B cell (primary cell): ENCODE results near the gene IQGAP1. TPM values are rescaled to one million over a fixed set of nuclear protein-coding genes. Genes with fewer than 3 reads are reported as not detected.

Source experiments
- ATAC-seq: fragments of 200-7000 bp; cut with Tn5 transposase; one replicate; pipeline ENCODE4 v1.10.0; 2021; ENCODE audit warnings: low read depth, mild to moderate bottlenecking, moderate number of reproducible peaks, moderate library complexity
- CTCF ChIA-PET: fragments of 350-600 bp; sonication (Branson Sonifier 250); formaldehyde crosslinking; loops from one replicate; lab custom pipeline; 2021; ENCODE audit warnings: antibody characterized with exemption, inconsistent platforms; lab: Charles Lee
- POLR2A ChIA-PET: fragments of 350-600 bp; sonication (Branson Sonifier 250); formaldehyde crosslinking; loops from one replicate; lab custom pipeline; 2021; ENCODE audit warnings: antibody characterized with exemption; lab: Charles Lee
- DNase-seq: peaks from one replicate; pipeline ENCODE4 v3.0.0; 2013
- H2AFZ ChIP-seq: 2 replicates; pipeline ENCODE4 v1.6.1; 2012; ENCODE audit warnings: mild to moderate bottlenecking, low read depth, low read length; ENCODE audit not compliant: insufficient read depth, poor library complexity, severe bottlenecking
- H3K27ac ChIP-seq, 2 donors: 1 replicate in 1 of 2; 2 replicates in 1 of 2; pipeline ENCODE4 v1.5.1; 2012 to 2013; ENCODE audit warnings: low read length in 2 of 2, mild to moderate bottlenecking in 2 of 2, moderate library complexity in 1 of 2
- H3K27me3 ChIP-seq, 4 experiments: fragments of 200-600 bp in 1 of 4; sonication (generic) in 1 of 4; replicated peaks in 1 of 4; 1 replicate in 2 of 4; 2 replicates in 2 of 4; pipeline versions ENCODE4 v1.6.1 to v1.7.0; 2013 to 2016; ENCODE audit warnings: low read length in 3 of 4, mild to moderate bottlenecking in 2 of 4, mixed read lengths in 1 of 4, moderate library complexity in 1 of 4; ENCODE audit not compliant: insufficient read depth in 4 of 4, control insufficient read depth in 3 of 4; ENCODE audit errors: control extremely low read depth in 1 of 4
- H3K36me3 ChIP-seq, 2 experiments: replicated peaks in 1 of 2; 1 replicate in 1 of 2; 2 replicates in 1 of 2; pipeline versions ENCODE4 v1.6.1 to v1.7.1; 2013; ENCODE audit warnings: low read length in 1 of 2; ENCODE audit not compliant: insufficient read depth in 2 of 2, control insufficient read depth in 1 of 2; ENCODE audit errors: control extremely low read depth in 1 of 2, extremely low read depth in 1 of 2
- H3K4me1 ChIP-seq, 2 donors: fragments of 200-600 bp in 1 of 2; sonication (generic) in 1 of 2; 1 replicate in 1 of 2; 2 replicates in 1 of 2; pipeline versions ENCODE4 v1.5.1 to v1.6.1; 2013 to 2017; ENCODE audit warnings: low read length in 2 of 2; ENCODE audit not compliant: control insufficient read depth in 2 of 2, insufficient read depth in 2 of 2
- H3K4me2 ChIP-seq: replicated peaks from 2 replicates; pipeline ENCODE3; 2012; ENCODE audit warnings: mild to moderate bottlenecking, low read depth, low read length; ENCODE audit not compliant: poor library complexity, severe bottlenecking
- H3K4me3 ChIP-seq, 5 experiments: fragments of 200-600 bp in 1 of 5; sonication (generic) in 1 of 5; 1 replicate in 3 of 5; 2 replicates in 2 of 5; pipeline versions ENCODE4 v1.5.1 to v1.7.0; 2011 to 2016; ENCODE audit warnings: low read length in 4 of 5, mild to moderate bottlenecking in 4 of 5, low read depth in 2 of 5, control low read depth in 1 of 5, moderate library complexity in 1 of 5; ENCODE audit not compliant: insufficient read depth in 1 of 5; ENCODE audit errors: control extremely low read depth in 1 of 5, extremely low read depth in 1 of 5
- H3K79me2 ChIP-seq: fragments of 200-600 bp; sonication (generic); one replicate; pipeline ENCODE4 v1.6.0; 2016; ENCODE audit warnings: low read length; ENCODE audit not compliant: control insufficient read depth, insufficient read depth
- H3K9ac ChIP-seq: fragments of 200-600 bp; sonication (generic); 2 replicates; pipeline ENCODE4 v1.6.1; 2017; ENCODE audit warnings: mild to moderate bottlenecking, low read length, moderate library complexity
- H3K9me3 ChIP-seq, 3 donors: one replicate each; pipeline versions ENCODE4 v1.6.1 to v1.7.1; 2013; ENCODE audit warnings: low read length in 2 of 3; ENCODE audit not compliant: control insufficient read depth in 2 of 3, insufficient read depth in 1 of 3; ENCODE audit errors: control extremely low read depth in 1 of 3
- H4K20me1 ChIP-seq: 2 replicates; pipeline ENCODE4 v1.6.0; 2012; ENCODE audit warnings: mild to moderate bottlenecking, low read length; ENCODE audit not compliant: insufficient read depth, control insufficient read depth, poor library complexity, severe bottlenecking
- H3K27ac Mint-ChIP-seq: one replicate; pipeline ENCODE4 v1.8.0; 2021; ENCODE audit warnings: mixed read lengths
- H3K27me3 Mint-ChIP-seq: one replicate; pipeline ENCODE4 v1.8.0; 2021; ENCODE audit warnings: mixed read lengths
- H3K4me1 Mint-ChIP-seq: one replicate; pipeline ENCODE4 v1.8.0; 2021; ENCODE audit warnings: mixed read lengths
- H3K4me3 Mint-ChIP-seq: one replicate; pipeline ENCODE4 v1.8.0; 2021; ENCODE audit warnings: mixed read lengths
- H3K9me3 Mint-ChIP-seq: one replicate; pipeline ENCODE4 v1.8.0; 2022; ENCODE audit warnings: mixed read lengths; ENCODE audit not compliant: insufficient read depth
- CTCF ChIP-seq: fragments of 200-600 bp; IDR thresholded peaks from one replicate; pipeline ENCODE4 v1.8.0; 2022; ENCODE audit warnings: antibody characterized with exemption, mild to moderate bottlenecking
- EZH2 ChIP-seq: IDR thresholded peaks from 2 replicates; pipeline ENCODE4 v1.6.1; 2012; ENCODE audit warnings: borderline replicate concordance, low read depth, mild to moderate bottlenecking, moderate library complexity, low read length; ENCODE audit not compliant: insufficient read depth, poor library complexity, severe bottlenecking
- WGBS: methylation state at CpG from one replicate; pipeline ENCODE4 v1.1.5; 2013; ENCODE audit warnings: missing lambda C conversion rate; ENCODE audit not compliant: insufficient coverage; 5-methylcytosine and 5-hydroxymethylcytosine counted together
- intact Hi-C: fragments of 100-400 bp; cut with micrococcal nuclease; formaldehyde crosslinking; loops from one replicate; pipeline ENCODE4 v1.10.0; 2022
- polyA plus RNA-seq: library from polyadenylated mRNA; depleted of rRNA; stranded (reverse); fragments of >200 nt; gene quantifications from 2 replicates; pipeline ENCODE4 v1.2.3, GENCODE V29; 2012
- total RNA-seq, 2 donors: library from RNA; stranded (reverse); fragments of 120-200 nt in 1 of 2; gene quantifications; 1 replicate in 1 of 2; 2 replicates in 1 of 2; pipeline versions ENCODE4 v1.2.3 to v1.2.4, GENCODE V29; 2013 to 2022

Gene IQGAP1
- total and polyA plus RNA-seq, 2 donors (not counting 1 experiment from before 2014, with no cell fraction given) = 49.7 to 216 TPM

GRCh38 chr15:90352107-90352893, 35.7 kb upstream of the IQGAP1 start, which contains the start of gene ZNF774:
Gene ZNF774, plus strand, starts transcription at chr15:90352284. Its CDS starts 2,377 bp downstream, at chr15:90354661.
- Histone ChIP-seq H4K20me1 (no peaks in the 10 kb centered on the region), H3K36me3 (no peaks in the 10 kb centered on the region), H3K4me3 (peak within 1 kb of the TSS; percentile 53 to 86 (median 81)), H3K4me1 (peaks cover 3 to 10% of the 10 kb centered on the region in 2 donors), H3K9ac (peak within 1 kb of the TSS; percentile 80), H3K79me2 (no peaks in the 10 kb centered on the region), H3K27me3 (no peaks in the 10 kb centered on the region), H3K27ac (peak within 1 kb of the TSS in 1 of 2 donors; percentile 60), H3K4me2 (peak within 1 kb of the TSS; percentile 84), H3K9me3 (no peaks in the 10 kb centered on the region), H2AFZ (peak within 1 kb of the TSS; percentile 91)
- DNase-seq (peak; percentile 97), ATAC-seq (peak; percentile 99)
- POLR2A ChIA-PET = interaction anchor here (0.5 kb wide), 1 partner anchor 85 kb away, joined by 6 read pairs; no protein-coding TSS in a partner anchor
- H3K27me3 Mint-ChIP-seq = no peaks in the 10 kb centered on the region
- peaks cover 7% of the 10 kb centered on the region for H3K4me1 Mint-ChIP-seq
- H3K27ac Mint-ChIP-seq = peak within 1 kb of the TSS; percentile 71
- no peak for TF ChIP-seq CTCF
- no peak for TF ChIP-seq EZH2
- intact Hi-C loops = loop anchor here (1.0 kb wide), 2 partner anchors 36 to 365 kb away; partner anchors contain the start of genes BLM and IQGAP1
- H3K4me3 Mint-ChIP-seq = peak within 1 kb of the TSS; percentile 90
- CTCF ChIA-PET = interaction anchor here (0.9 to 2.0 kb wide), 4 partner anchors 8 to 37 kb away, joined by 3 to 8 read pairs (median 4); no protein-coding TSS in a partner anchor
- WGBS = under 1% methylated on average over 49 of the region's 53 CpGs
- no peaks in the 10 kb centered on the region for H3K9me3 Mint-ChIP-seq

DNA sequence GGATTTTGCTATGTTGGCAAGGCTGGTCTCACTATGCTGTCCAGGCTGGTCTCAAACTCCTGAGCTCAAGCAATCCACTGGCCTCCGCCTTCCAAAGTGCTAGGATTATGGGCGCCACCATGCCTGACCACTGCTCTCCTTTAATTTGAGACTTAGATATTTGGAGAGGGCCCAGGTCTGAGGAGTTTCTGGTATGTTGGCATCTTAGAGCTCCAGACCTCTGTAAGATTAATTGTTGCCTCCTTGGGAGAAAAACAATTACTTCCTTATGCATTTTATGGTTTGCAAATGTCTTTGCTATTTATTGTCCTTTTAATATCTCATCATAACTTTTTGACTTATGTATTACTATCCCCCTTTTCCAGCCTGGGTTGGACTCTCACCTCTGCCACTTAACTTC, 33.1 kb upstream of the IQGAP1 start:
- peaks cover 7% of the 10 kb centered on the region for H3K4me1 Mint-ChIP-seq
- CTCF ChIA-PET = interaction anchor here (0.7 kb wide), 1 partner anchor 27 kb away, joined by 3 read pairs; no protein-coding TSS in a partner anchor
- H3K4me2 ChIP-seq = no peak overlapping the region
- no peaks in the 10 kb centered on the region for H3K36me3 ChIP-seq
- H3K9me3 Mint-ChIP-seq = no peaks in the 10 kb centered on the region
- H2AFZ ChIP-seq = no peak overlapping the region
- TF ChIP-seq EZH2 = no peak
- TF ChIP-seq CTCF = no peak
- intact Hi-C loops = no loop called here
- no CpG with 5 or more reads among the region's 2 CpGs for WGBS
- no peaks in the 10 kb centered on the region for H3K27me3 ChIP-seq
- H3K27ac Mint-ChIP-seq = no peak overlapping the region
- no peaks in the 10 kb centered on the region for H3K9me3 ChIP-seq
- DNase-seq (no peak), ATAC-seq (no peak)
- no peaks in the 10 kb centered on the region for H3K27me3 Mint-ChIP-seq
- H3K79me2 ChIP-seq = no peaks in the 10 kb centered on the region
- POLR2A ChIA-PET = no interaction called here
- no peaks in the 10 kb centered on the region for H4K20me1 ChIP-seq
- H3K4me3 Mint-ChIP-seq = no peak overlapping the region
- no peak overlapping the region for H3K9ac ChIP-seq
- H3K4me3 ChIP-seq = no peak overlapping the region
- H3K4me1 ChIP-seq = peaks cover 3 to 10% of the 10 kb centered on the region in 2 donors
- no peak overlapping the region for H3K27ac ChIP-seq
